Neural cell (in vitro differentiated cells): ENCODE results near the gene STPG2. TPM values are rescaled to one million over a fixed set of nuclear protein-coding genes. Genes with fewer than 3 reads are reported as not detected.

ENCODE experiments used
- H2AFZ ChIP-seq: fragments of 200-600, 300-800 bp; sonication (generic), shearing (Covaris generic); 2 replicates; pipeline ENCODE4 v1.6.0; 2014; ENCODE audit warnings: low read depth, mild to moderate bottlenecking, antibody characterized with exemption, low read length, moderate library complexity
- H3F3A ChIP-seq: fragments of 200-600 bp; shearing (Covaris generic); 2 replicates; pipeline ENCODE4 v1.6.1; 2016; ENCODE audit warnings: mild to moderate bottlenecking, moderate library complexity, mixed read lengths, antibody characterized with exemption, low read length; ENCODE audit not compliant: insufficient read depth, poor library complexity, severe bottlenecking
- H3K27ac ChIP-seq: fragments of 200-600, 300-800 bp; sonication (generic), shearing (Covaris generic); 2 replicates; pipeline ENCODE4 v1.5.1; 2014; ENCODE audit warnings: mild to moderate bottlenecking, low read length, moderate library complexity
- H3K27me3 ChIP-seq: fragments of 300-800, 200-600 bp; sonication (generic), shearing (Covaris generic); 2 replicates; pipeline ENCODE4 v1.6.0; 2014; ENCODE audit warnings: mild to moderate bottlenecking, low read depth, low read length, moderate library complexity; ENCODE audit not compliant: insufficient read depth
- H3K36me3 ChIP-seq: fragments of 300-800, 200-600 bp; sonication (generic), shearing (Covaris generic); 2 replicates; pipeline ENCODE4 v1.5.1; 2014; ENCODE audit warnings: mild to moderate bottlenecking, antibody characterized with exemption, low read length, moderate library complexity; ENCODE audit not compliant: insufficient read depth
- H3K4me2 ChIP-seq: fragments of 300-800, 200-600 bp; sonication (generic), shearing (Covaris generic); 2 replicates; pipeline ENCODE4 v1.6.0; 2014; ENCODE audit warnings: mild to moderate bottlenecking, low read length
- H3K4me3 ChIP-seq: fragments of 300-800, 200-600 bp; sonication (generic), shearing (Covaris generic); 2 replicates; pipeline ENCODE4 v1.5.1; 2014; ENCODE audit warnings: mild to moderate bottlenecking, low read length, moderate library complexity
- H3K79me2 ChIP-seq: fragments of 200-600 bp; shearing (Covaris generic); replicated peaks from 2 replicates; pipeline ENCODE4 v1.6.0; 2014; ENCODE audit warnings: mild to moderate bottlenecking, low read length, moderate library complexity; ENCODE audit not compliant: insufficient read depth
- H3K9ac ChIP-seq: fragments of 300-800, 200-600 bp; sonication (generic), shearing (Covaris generic); 2 replicates; pipeline ENCODE4 v1.6.1; 2016; ENCODE audit warnings: mild to moderate bottlenecking, low read length, mixed read lengths
- H3K9me2 ChIP-seq: fragments of 200-600 bp; shearing (Covaris generic); 2 replicates; pipeline ENCODE4 v1.6.1; 2016; ENCODE audit warnings: mild to moderate bottlenecking, low read length, mixed read lengths; ENCODE audit not compliant: insufficient read depth
- H3K9me3 ChIP-seq: fragments of 200-600, 300-800 bp; sonication (generic), shearing (Covaris generic); 2 replicates; pipeline ENCODE4 v1.6.1; 2016; ENCODE audit warnings: mild to moderate bottlenecking, mixed run types, low read length, moderate library complexity, mixed read lengths
- H4K20me1 ChIP-seq: fragments of 200-600 bp; shearing (Covaris generic); 2 replicates; pipeline ENCODE4 v1.6.1; 2016; ENCODE audit warnings: mild to moderate bottlenecking, mixed run types; ENCODE audit not compliant: insufficient read depth
- CTCF ChIP-seq: fragments of 450-650 bp; IDR thresholded peaks from 2 replicates; pipeline ENCODE4 v1.5.1; 2014; ENCODE audit warnings: antibody characterized with exemption, mild to moderate bottlenecking, moderate library complexity; ENCODE audit not compliant: poor library complexity, severe bottlenecking
- EP300 ChIP-seq: fragments of 450-650 bp; conservative IDR thresholded peaks from 2 replicates; pipeline ENCODE4 v1.6.1; 2014; ENCODE audit warnings: antibody characterized with exemption, mild to moderate bottlenecking, moderate library complexity; ENCODE audit not compliant: poor library complexity, severe bottlenecking
- EZH2 ChIP-seq: fragments of 200-600, 300-800 bp; shearing (Covaris generic), sonication (generic); IDR thresholded peaks from 2 replicates; pipeline ENCODE4 v1.6.1; 2014; ENCODE audit warnings: antibody characterized with exemption, low read length, borderline replicate concordance, mild to moderate bottlenecking; ENCODE audit not compliant: insufficient read depth, poor library complexity, severe bottlenecking
- MXI1 ChIP-seq: fragments of 450-650 bp; conservative IDR thresholded peaks from 2 replicates; pipeline ENCODE4 v1.6.1; 2014; ENCODE audit warnings: antibody characterized with exemption, mild to moderate bottlenecking; ENCODE audit not compliant: poor library complexity, severe bottlenecking
- POLR2AphosphoS5 ChIP-seq: IDR thresholded peaks from 2 replicates; pipeline ENCODE4 v1.6.1; 2012
- RAD21 ChIP-seq: fragments of 450-650 bp; conservative IDR thresholded peaks from 2 replicates; pipeline ENCODE4 v1.6.1; 2014; ENCODE audit warnings: antibody characterized with exemption, mild to moderate bottlenecking, moderate library complexity
- SMC3 ChIP-seq: fragments of 450-650 bp; conservative IDR thresholded peaks from 2 replicates; pipeline ENCODE4 v1.6.1; 2014; ENCODE audit warnings: antibody characterized with exemption, mild to moderate bottlenecking, moderate library complexity; ENCODE audit not compliant: poor library complexity
- TAF1 ChIP-seq: IDR thresholded peaks from 2 replicates; pipeline ENCODE4 v1.6.1; 2012; ENCODE audit warnings: low read depth
- polyA plus RNA-seq: library from polyadenylated mRNA; depleted of rRNA; stranded (reverse); fragments of >200 nt; gene quantifications from 2 replicates; pipeline ENCODE4 v1.2.3, GENCODE V29; 2014
- TF ChIP-seq, protein P1 (sequence below): IDR thresholded peaks from 2 replicates; pipeline ENCODE4 v1.6.1; 2012; ENCODE audit warnings: borderline replicate concordance

Gene STPG2
- polyA plus RNA-seq, 1 donor from 2014 or later: not detected

- H4K20me1 ChIP-seq: no peaks in the 10 kb centered on the region
- H3K27me3 ChIP-seq: no peaks in the 10 kb centered on the region
- H2AFZ ChIP-seq: no peak overlapping the region
- no peak overlapping the region for H3K4me3 ChIP-seq
- no peaks in the 10 kb centered on the region for H3K9me3 ChIP-seq
- no peak overlapping the region for H3K27ac ChIP-seq
- TF ChIP-seq MXI1 (no peak), EP300 (no peak), POLR2AphosphoS5 (no peak), TAF1 (no peak), EZH2 (no peak), SMC3 (no peak), CTCF (no peak)
- TF ChIP-seq, protein P1, sequence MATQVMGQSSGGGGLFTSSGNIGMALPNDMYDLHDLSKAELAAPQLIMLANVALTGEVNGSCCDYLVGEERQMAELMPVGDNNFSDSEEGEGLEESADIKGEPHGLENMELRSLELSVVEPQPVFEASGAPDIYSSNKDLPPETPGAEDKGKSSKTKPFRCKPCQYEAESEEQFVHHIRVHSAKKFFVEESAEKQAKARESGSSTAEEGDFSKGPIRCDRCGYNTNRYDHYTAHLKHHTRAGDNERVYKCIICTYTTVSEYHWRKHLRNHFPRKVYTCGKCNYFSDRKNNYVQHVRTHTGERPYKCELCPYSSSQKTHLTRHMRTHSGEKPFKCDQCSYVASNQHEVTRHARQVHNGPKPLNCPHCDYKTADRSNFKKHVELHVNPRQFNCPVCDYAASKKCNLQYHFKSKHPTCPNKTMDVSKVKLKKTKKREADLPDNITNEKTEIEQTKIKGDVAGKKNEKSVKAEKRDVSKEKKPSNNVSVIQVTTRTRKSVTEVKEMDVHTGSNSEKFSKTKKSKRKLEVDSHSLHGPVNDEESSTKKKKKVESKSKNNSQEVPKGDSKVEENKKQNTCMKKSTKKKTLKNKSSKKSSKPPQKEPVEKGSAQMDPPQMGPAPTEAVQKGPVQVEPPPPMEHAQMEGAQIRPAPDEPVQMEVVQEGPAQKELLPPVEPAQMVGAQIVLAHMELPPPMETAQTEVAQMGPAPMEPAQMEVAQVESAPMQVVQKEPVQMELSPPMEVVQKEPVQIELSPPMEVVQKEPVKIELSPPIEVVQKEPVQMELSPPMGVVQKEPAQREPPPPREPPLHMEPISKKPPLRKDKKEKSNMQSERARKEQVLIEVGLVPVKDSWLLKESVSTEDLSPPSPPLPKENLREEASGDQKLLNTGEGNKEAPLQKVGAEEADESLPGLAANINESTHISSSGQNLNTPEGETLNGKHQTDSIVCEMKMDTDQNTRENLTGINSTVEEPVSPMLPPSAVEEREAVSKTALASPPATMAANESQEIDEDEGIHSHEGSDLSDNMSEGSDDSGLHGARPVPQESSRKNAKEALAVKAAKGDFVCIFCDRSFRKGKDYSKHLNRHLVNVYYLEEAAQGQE: no peak
- H3K9me2 ChIP-seq: no peaks in the 10 kb centered on the region
- H3F3A ChIP-seq: no peaks in the 10 kb centered on the region
- H3K36me3 ChIP-seq: no peaks in the 10 kb centered on the region
- H3K9ac ChIP-seq: no peak overlapping the region
- H3K79me2 ChIP-seq: no peaks in the 10 kb centered on the region
- no peak overlapping the region for H3K4me2 ChIP-seq
Observed at GRCh38 chr4:97548943-97549583, 594.2 kb downstream of the STPG2 start.

DNA sequence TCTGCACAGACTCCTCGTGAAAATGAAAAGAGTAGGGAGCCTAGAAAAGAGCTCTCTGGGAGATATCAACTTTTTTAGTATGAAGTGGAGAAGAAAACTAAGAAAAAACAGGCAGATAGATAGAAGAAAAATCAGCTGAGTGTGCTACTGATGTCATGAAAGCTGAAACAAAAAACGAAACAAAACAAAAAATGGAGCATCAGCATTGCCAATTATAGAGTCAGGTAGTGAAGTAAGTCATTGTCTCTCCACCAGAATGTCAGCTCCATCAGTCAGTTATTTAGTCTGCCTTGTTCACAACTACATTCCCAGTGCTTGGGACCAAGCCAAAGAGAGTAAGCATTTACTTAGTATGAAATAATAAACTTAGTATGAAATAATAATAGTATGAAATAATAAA, 595.1 kb downstream of the STPG2 start:
- H3K4me3 ChIP-seq: no peak overlapping the region
- no peak for TF ChIP-seq TAF1
- no peak for TF ChIP-seq POLR2AphosphoS5
- no peak for TF ChIP-seq RAD21
- TF ChIP-seq SMC3: no peak
- TF ChIP-seq, protein P1: no peak
- TF ChIP-seq EZH2: no peak
- TF ChIP-seq CTCF: no peak
- TF ChIP-seq EP300: no peak
- TF ChIP-seq MXI1: no peak
- no peaks in the 10 kb centered on the region for H3K27me3 ChIP-seq
- H3K9me3 ChIP-seq: no peaks in the 10 kb centered on the region
- H3K9me2 ChIP-seq: no peaks in the 10 kb centered on the region
- no peaks in the 10 kb centered on the region for H3F3A ChIP-seq
- no peaks in the 10 kb centered on the region for H4K20me1 ChIP-seq
- H3K36me3 ChIP-seq: no peaks in the 10 kb centered on the region
- no peak overlapping the region for H3K4me2 ChIP-seq
- no peak overlapping the region for H2AFZ ChIP-seq
- no peak overlapping the region for H3K9ac ChIP-seq
- H3K79me2 ChIP-seq: no peaks in the 10 kb centered on the region
- no peak overlapping the region for H3K27ac ChIP-seq
